ENCODE results near the gene IFI44L.
A peak's percentile ranks its signal among the peaks of the same experiment; 100 is the strongest.

The IFI44L gene

DNA sequence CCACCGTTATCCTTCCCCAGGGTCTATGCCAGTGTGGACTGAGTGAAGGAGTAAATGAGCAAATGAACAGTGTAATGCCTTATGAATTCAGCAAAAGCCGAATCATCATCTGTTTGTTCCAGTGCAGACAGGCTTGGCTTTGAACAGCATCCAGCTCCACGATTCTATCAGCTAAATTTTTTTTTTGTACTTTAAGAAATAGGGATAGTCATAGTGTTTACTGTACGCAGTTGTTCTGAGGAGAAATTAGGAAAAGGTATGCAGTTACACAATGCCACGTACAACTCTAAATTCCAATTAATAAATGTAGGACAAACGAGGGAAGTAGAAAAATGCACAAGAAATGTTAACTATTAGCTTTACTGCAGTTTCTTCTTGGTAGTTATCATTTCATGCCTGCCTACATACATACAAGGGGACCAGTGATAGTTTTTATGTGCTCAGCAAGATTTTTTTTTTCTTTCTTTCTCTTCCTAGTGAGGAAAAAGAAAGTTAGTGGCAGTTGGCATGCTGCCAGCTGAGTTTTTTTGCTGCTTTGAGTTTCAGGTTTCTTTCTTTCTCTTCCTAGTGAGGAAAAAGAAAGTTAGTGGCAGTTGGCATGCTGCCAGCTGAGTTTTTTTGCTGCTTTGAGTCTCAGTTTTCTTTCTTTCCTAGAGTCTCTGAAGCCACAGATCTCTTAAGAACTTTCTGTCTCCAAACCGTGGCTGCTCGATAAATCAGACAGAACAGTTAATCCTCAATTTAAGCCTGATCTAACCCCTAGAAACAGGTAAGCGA, at the start of gene IFI44L:
IFI44L (plus strand) TSS at position 646 of the 777 bp plus-strand sequence. CDS start 7,468 bp downstream, outside the sequence.
- H3K4me1 ChIP-seq (ENCODE audit: insufficient read depth, low read length), result peaks cover 40% of the 10 kb centered on the region
- H3K4me3 ChIP-seq (ENCODE audit: low read depth in 1 of 2, low read length in 2 of 2), result peak within 1 kb of the TSS; percentile 11 to 53; a peak in 3 of 4 replicates
- H4K20me1 ChIP-seq (ENCODE audit: insufficient read depth, low read length), result no peaks in the 10 kb centered on the region
- peak within 1 kb of the TSS; percentile 50 for H3K9ac ChIP-seq (ENCODE audit: low read depth, low read length)
- no peak for TF ChIP-seq EZH2 (IDR thresholded peaks at IDR 0.05; ENCODE audit: borderline replicate concordance, low read depth, low read length, severe bottlenecking)
- TF ChIP-seq, protein P1, sequence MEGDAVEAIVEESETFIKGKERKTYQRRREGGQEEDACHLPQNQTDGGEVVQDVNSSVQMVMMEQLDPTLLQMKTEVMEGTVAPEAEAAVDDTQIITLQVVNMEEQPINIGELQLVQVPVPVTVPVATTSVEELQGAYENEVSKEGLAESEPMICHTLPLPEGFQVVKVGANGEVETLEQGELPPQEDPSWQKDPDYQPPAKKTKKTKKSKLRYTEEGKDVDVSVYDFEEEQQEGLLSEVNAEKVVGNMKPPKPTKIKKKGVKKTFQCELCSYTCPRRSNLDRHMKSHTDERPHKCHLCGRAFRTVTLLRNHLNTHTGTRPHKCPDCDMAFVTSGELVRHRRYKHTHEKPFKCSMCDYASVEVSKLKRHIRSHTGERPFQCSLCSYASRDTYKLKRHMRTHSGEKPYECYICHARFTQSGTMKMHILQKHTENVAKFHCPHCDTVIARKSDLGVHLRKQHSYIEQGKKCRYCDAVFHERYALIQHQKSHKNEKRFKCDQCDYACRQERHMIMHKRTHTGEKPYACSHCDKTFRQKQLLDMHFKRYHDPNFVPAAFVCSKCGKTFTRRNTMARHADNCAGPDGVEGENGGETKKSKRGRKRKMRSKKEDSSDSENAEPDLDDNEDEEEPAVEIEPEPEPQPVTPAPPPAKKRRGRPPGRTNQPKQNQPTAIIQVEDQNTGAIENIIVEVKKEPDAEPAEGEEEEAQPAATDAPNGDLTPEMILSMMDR (IDR thresholded peaks at IDR 0.05; ENCODE audit: borderline replicate concordance, extremely low read depth, low read length, poor library complexity, severe bottlenecking), result no peak
- H3K9me3 ChIP-seq (ENCODE audit: insufficient read depth, low read length, severe bottlenecking), result no peaks in the 10 kb centered on the region
- H3K36me3 ChIP-seq (ENCODE audit: insufficient read depth, low read length), result no peaks in the 10 kb centered on the region
- peak within 1 kb of the TSS; percentile 78 for H3K27ac ChIP-seq (ENCODE audit: low read length)
- peak; percentile 84 for DNase-seq
- H3K27me3 ChIP-seq (ENCODE audit: insufficient read depth, low read length, poor library complexity), result peaks cover 3% of the 10 kb centered on the region
- peaks cover 3% of the 10 kb centered on the region; the same call in 1 of the 2 replicates for H3K79me2 ChIP-seq (ENCODE audit: insufficient read depth, low read length)
- H3K4me2 ChIP-seq (ENCODE audit: insufficient read depth, low read length), result peak within 1 kb of the TSS; percentile 73
- peak; percentile 67 for ATAC-seq (ENCODE audit: insufficient read depth, low read depth)
- peak within 1 kb of the TSS; percentile 64 for H2AFZ ChIP-seq (ENCODE audit: low read depth, low read length)

DNA sequence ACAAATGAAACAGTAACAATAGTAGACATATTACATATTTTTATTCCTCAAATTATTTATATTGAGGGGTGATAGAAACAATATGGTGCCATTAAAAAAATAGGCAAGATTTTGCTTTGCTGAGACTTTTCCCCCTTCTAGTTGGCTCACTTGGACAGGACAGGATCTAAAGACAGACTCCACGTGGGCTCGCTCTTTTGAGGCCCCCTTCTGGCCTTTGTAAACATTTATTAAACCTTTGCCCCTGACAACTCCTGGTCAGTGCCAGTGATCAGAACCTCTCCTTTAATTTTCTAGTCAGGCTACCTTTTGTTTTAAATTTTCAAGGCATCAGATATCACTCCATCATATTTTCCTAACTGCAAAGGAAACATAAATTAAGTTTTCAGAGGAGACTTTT, 49.7 kb upstream of the IFI44L start:
- no peak overlapping the region for H3K4me2 ChIP-seq (ENCODE audit: insufficient read depth, low read length)
- no peaks in the 10 kb centered on the region for H3K79me2 ChIP-seq (ENCODE audit: insufficient read depth, low read length)
- no peaks in the 10 kb centered on the region for H3K27me3 ChIP-seq (ENCODE audit: insufficient read depth, low read length, poor library complexity)
- ATAC-seq (ENCODE audit: insufficient read depth, low read depth), result no peak
- no peak for TF ChIP-seq EZH2 (IDR thresholded peaks at IDR 0.05; ENCODE audit: borderline replicate concordance, low read depth, low read length, severe bottlenecking)
- TF ChIP-seq, protein P1 (IDR thresholded peaks at IDR 0.05; ENCODE audit: borderline replicate concordance, extremely low read depth, low read length, poor library complexity, severe bottlenecking), result no peak
- H2AFZ ChIP-seq (ENCODE audit: low read depth, low read length), result no peak overlapping the region
- no peaks in the 10 kb centered on the region for H3K36me3 ChIP-seq (ENCODE audit: insufficient read depth, low read length)
- no peaks in the 10 kb centered on the region for H3K4me1 ChIP-seq (ENCODE audit: insufficient read depth, low read length)
- no peaks in the 10 kb centered on the region for H3K9me3 ChIP-seq (ENCODE audit: insufficient read depth, low read length, severe bottlenecking)
- H3K27ac ChIP-seq (ENCODE audit: low read length), result no peak overlapping the region
- H3K9ac ChIP-seq (ENCODE audit: low read depth, low read length), result no peak overlapping the region
- no peak overlapping the region for H3K4me3 ChIP-seq (ENCODE audit: low read depth in 1 of 2, low read length in 2 of 2)
- H4K20me1 ChIP-seq (ENCODE audit: insufficient read depth, low read length), result no peaks in the 10 kb centered on the region
- DNase-seq, result no peak

DNA sequence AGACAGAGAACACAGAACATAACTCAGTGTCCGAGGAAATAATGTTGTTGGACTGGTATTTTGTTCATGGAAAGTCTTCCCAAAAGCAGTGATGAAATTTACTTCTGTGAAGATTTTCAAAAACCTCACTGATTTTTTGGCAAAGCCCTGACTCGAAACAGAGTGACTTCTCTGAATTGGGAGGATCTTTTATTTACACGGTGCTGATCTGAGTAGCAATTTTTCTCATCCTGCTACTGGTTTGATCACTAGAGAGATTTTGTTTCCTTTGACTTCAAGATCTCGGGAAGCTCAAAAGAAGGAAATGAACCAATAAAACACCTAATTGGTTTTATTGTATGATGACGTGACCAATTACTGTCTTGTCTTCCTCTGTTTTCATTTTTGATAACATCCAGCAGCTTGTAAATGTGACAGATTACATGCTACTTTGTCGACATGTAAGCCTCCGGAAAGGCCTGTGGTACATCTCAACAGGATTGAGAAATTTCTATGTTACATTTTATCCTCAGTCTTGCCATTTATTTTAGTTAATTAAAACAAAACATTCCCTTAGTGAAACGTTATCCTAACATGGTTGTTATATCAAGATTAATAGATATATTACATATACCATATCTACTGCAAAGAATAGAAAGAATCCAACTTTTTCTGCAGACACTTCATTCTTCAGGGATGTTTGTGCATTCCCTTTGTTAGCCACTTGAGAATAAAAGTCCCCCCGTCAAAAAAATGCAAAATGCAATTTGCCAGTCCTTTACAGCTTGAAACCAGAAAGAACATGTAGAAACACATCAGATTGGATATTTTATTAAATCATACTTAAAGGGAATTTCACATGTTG, 42.8 kb upstream of the IFI44L start:
- H3K9me3 ChIP-seq (ENCODE audit: insufficient read depth, low read length, severe bottlenecking), result no peaks in the 10 kb centered on the region
- no peak overlapping the region for H3K9ac ChIP-seq (ENCODE audit: low read depth, low read length)
- ATAC-seq (ENCODE audit: insufficient read depth, low read depth) (no peak), DNase-seq (no peak)
- H3K4me1 ChIP-seq (ENCODE audit: insufficient read depth, low read length), result no peaks in the 10 kb centered on the region
- H3K36me3 ChIP-seq (ENCODE audit: insufficient read depth, low read length), result no peaks in the 10 kb centered on the region
- H4K20me1 ChIP-seq (ENCODE audit: insufficient read depth, low read length), result no peaks in the 10 kb centered on the region
- H3K4me2 ChIP-seq (ENCODE audit: insufficient read depth, low read length), result no peak overlapping the region
- H3K4me3 ChIP-seq (ENCODE audit: low read depth in 1 of 2, low read length in 2 of 2), result no peak overlapping the region
- H3K79me2 ChIP-seq (ENCODE audit: insufficient read depth, low read length), result no peaks in the 10 kb centered on the region
- H3K27ac ChIP-seq (ENCODE audit: low read length), result no peak overlapping the region
- TF ChIP-seq EZH2 (IDR thresholded peaks at IDR 0.05; ENCODE audit: borderline replicate concordance, low read depth, low read length, severe bottlenecking), result no peak
- TF ChIP-seq, protein P1 (IDR thresholded peaks at IDR 0.05; ENCODE audit: borderline replicate concordance, extremely low read depth, low read length, poor library complexity, severe bottlenecking), result no peak
- H3K27me3 ChIP-seq (ENCODE audit: insufficient read depth, low read length, poor library complexity), result no peaks in the 10 kb centered on the region
- no peak overlapping the region for H2AFZ ChIP-seq (ENCODE audit: low read depth, low read length)

Data from DND-41 (cell line).